HG03378 (cell line): Measurements from ENCODE around the gene HSPA1A.
"Not testable (repeated sequence)": the region's sequence is repeated elsewhere in the genome, so short reads cannot be mapped to it uniquely, and the experiment has no call there.

Experiments used
- ATAC-seq: cut with Tn5 transposase; IDR thresholded peaks from one replicate; pipeline ENCODE4 v1.9.1; 2021; ENCODE audit warnings: mild to moderate bottlenecking, moderate library complexity; ENCODE audit not compliant: unreplicated experiment

Gene HSPA1A

DNA sequence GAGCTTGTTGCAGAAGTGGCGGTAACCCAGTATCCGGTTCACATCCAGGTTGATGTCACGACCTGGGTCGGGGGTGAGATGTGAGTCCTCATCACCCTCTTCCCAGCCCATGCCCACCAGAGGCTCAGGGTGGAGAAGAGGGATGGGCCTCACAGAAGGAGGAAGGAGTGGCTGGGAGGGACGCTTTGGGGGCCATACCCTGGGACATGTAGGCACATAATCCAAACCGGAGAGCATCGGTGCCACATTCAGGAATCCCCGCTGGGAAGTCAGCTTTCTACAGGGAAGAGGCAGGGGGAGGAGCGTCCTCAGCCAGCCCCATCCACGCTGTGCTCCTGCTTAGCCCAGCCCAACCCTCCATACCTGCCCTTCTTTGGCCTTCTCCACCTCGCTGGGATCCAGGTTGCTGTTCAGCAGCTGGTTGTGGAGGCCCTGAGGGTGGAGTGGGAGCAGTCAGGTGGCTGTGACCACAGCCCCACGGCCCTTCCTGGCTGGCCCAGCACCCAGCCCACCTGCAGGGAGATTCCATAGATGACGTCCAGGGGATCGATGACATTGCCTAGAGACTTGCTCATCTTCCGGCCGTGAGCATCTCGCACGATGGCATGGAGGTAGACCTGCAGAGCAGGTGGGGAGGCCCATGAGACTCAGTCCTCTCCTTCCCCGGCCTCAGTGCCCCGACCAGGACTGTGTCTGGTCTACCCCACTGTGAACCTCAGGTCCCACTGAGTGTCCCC, 34.7 kb upstream of the HSPA1A start:
- ATAC-seq: no peak

DNA sequence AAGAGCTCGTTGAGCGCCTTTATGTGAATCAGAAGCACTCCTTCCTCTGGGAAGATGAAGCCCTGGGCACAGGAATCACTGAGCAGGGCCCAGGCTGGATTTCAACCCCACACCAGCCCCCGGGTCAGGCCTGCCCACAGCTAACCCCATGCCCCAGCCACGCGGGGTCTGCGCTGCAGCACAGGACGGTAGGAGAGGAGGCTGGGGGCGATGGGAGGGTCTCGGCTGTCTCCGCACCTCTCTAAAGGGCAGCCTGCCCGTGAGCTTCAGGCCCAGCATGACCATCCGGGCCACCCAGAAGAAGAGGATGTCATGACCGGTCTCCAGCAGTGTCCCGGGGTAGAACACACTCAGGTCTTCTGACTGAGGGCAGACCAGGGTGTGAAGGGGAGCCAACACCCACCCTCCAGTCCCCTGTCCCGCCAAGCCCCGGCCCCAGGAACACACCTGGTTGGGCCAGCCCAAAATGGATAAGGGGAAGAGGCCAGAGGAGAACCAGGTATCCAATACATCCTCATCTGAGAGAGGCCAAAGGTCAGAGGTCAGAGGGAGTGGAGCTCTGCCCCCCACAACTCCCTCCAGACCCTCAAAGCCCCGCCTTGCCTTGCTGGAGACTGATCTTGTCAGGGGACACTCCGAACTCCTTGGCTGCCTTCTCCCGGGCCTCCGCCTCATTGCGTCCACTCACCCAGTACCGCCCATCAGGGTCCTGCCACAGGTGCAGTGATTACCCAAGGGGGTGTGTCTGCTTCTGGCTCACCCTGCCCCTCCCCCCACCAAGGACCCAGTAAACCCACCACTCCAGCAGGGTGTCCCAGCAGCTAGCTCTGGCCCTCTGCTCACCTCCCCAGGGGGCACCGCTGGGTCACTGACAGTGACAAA, 33.9 kb upstream of the HSPA1A start:
- no peak for ATAC-seq

DNA sequence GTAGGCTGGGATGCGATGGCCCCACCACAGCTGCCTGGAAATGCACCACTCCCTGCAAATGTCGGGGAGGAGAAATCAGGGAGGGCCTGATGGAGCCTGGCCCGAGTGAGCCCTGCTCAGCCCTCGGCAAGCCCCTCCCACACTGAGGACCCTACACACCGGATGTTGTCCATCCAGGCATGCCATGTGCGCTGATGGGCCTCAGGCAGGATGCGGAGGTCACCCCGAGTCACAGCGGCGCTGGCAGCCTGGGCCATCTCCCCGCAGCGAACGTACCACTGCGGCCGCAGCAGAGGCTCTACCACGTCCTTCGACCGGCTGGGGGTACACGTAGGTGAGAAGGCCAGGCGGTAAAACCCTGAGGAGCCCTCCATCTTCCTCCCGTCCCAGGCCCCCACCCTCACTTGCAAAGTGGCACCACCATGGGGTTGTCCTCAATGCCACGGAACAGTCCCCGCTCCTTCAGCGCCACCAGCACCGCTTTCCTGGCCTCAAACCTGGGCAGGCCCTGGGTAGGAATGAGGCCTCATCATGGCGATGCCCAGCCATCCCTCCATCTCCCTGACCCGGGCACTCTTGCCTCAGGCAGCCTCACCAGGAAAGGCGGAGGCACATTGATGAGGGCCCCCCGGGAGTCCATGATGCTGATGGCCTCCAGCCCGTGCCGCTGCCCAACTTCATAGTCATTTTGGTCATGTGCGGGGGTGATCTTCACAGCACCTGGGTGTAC, 33.1 kb upstream of the HSPA1A start:
- no peak for ATAC-seq

DNA sequence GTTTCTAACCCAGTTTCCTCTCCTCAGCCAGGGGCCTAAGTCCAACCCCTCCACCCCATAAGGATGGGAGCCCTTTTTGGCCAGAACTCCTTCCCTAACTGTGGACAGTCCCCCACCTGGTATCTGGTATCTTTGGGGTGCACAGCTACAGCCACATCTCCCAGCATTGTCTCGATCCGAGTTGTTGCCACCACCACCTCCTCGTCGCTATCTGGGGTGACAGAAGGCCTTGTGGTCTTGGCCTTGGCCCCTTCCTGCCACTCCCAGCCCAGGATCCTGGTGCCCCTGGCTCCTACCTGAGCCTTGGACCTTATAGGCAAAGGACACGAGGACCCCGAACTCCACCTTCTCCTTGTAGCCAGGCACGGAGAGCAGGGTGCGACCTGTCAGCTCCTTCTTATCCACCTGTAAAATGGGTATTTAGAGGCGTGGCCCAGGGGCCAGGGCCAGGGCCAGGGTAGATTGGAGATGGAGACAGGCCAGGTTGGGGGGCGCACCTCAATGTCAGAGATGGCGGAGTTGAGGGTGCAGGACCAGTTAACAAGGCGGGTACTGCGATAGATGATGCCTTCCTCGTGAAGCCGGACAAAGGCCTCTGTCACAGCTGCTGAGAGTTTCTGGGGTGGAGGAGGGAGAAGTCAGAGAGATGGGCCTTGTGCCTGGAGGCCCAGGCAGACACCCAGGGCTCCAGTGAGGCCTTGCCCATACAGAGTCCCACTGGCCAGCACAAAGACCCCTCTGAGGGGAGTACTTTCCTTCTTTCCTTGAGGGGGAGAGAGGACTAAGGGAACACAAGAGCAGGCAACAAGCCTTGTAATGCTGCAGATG, 31.0 kb upstream of the HSPA1A start:
- ATAC-seq: no peak

DNA sequence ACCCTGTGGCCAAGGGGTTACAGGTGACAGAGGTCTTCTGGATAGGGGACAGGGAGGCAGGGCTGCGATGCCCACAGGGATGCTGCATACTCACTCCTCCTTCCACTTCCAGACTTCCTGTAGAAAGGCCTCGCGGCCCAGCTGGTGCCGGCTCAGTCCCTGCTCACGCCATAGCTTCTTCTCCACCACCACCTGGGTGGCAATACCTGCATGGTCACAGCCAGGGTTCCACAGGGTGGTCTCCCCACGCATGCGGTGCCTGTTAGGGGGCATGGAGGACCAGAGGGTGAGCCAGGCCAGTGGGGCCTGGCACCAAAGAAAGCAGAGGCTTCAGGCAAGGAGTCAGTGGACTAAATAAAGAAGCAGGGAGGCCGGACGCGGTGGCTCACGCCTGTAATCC, 29.9 kb upstream of the HSPA1A start:
- ATAC-seq: no peak

DNA sequence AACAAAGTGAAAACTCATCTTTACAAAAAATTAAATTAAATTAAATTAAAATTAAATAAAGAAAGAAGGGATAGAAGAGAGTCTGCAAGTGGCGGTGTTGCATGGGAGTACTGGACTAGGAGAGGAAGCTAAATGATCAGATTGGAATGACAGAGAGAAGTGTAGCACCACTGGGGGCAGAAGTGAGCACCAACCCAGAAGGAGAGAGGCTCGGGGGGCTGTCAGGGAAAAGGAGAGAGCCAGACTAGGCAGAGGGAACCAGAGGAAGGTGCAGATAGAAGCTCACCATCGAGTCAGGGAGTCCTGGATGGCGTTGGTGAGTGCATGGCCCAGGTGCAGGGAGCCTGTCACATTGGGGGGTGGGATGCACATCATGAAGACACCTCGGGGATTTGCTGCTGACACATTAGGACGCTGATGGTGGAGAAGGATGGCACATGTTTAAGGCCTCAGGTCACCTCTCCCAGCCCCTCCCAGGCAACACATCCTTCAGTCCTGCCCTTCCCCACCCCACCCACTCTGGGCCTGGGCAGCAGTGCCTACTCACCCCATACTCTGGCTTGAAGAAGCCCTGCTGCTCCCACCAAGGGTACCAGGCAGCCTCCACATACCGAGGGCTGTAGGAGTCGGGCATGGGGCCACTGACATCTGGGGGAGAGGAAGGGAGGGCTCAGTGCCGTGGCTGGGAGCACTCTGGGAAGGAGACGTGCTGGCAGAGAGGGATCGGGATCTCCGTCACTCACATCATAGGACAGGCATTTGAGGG, 23.8 kb upstream of the HSPA1A start:
- ATAC-seq: no peak

DNA sequence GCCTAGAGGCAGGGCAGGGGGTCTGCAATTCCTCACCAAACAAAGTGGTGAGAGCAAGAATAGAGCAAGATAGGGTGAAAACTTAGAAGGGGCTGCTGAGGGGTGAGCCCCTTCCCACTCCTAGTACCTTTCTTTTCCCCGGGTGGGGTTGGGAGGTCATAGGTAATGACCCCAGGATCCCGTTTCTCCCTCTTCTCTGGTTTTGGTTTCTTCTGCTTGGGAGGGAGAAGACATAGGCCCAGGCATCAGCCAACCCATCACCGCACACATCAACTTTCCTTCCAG, 23.3 kb upstream of the HSPA1A start:
- ATAC-seq: no peak

DNA sequence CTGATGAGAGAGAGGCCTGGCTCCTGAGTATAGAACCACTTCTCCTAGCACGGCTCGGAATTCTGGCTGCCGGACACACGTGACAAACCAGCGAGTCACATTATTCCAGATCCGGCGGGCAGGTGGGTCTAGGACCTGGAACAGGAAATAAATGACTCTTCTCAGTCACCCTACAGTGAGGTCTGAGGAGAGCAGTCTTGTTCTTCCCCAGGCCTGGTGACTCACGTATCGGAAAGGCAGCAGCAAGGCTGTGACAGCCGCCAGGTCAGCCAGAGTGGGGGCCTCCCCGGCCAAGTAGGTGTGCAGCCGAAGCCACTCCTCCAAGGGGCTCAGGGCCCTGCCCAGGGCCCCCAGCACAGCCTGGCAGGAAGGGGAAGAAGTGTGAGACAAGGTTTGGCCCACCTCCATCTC, 22.6 kb upstream of the HSPA1A start:
- ATAC-seq: no peak

DNA sequence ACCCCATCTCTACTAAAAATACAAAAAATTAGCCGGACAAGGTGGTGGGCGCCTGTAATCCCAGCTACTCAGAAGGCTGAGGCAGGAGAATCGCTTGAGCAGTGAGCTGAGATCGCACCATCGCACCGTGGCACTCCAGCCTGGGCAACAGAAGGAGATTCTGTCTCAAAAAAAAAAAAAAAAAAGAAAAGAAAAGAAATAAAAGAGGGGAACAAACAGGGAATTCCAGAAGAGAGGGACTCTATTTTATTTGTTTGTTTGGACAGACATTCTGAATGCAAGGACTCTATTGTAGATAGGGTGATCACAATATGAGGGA, 21.5 kb upstream of the HSPA1A start:
- ATAC-seq: not testable (repeated sequence)

DNA sequence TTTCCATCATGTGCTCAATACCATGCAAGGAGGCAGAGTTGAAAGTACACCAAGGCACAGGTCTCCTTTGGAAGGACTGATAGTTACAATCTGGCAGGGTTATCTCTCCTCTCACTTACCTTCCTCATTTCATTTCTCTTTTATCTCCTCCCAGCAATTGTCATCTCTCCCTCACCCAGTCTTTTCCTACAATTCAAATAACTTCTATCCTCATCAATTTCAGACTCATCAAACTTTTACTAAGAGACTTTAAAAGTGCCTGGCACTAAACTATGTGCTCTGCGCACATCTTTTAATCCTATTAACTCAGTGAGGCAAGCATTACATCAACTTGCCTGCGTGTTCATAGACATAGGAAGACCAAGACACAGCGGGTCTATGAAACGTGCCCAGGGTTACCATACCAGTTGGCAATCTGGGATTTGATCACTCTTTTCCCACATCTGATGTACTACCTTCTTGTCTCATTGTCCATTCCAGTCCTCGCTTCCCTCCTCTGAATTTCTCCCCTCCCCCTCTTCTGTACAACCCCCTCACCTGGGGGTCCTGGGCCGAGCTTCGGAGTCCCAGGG, 21.0 kb upstream of the HSPA1A start:
- no peak for ATAC-seq

DNA sequence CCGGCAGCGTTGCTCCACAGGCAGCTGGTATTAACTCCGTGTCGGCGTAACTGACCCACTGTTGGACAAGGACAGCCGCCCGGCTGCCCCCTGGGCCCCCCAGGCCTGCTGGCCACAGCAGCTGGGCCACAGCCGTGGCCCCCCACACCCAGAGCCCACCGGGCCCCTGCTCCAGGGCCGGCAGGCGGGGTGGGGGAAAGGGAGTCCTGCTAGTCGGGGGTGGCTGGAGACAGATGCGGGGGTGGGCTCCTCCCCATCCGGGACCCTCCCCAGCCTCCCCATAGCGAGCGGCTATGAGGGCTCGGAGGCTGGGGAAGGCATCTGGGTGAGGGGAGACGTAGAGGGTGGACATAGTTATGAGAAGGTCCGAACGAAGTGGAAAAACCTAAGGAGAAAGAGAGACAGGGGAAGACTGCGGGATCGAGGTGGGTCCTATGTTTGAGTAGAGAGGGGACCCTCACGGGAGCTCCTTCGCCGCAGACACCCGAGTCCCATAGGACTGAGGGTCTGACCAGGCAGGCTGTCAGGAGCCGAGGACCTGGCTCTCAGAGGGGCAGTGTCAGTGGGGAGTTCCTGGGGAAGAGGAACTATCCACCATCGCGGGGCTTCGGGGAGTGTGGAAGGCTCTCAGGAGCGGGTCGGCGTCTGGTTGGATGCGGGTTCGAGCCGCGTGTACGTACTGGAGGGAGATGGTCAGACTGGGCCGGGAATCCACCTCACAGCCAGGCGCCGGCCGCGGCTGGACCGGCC, 20.3 kb upstream of the HSPA1A start:
- ATAC-seq: no peak

DNA sequence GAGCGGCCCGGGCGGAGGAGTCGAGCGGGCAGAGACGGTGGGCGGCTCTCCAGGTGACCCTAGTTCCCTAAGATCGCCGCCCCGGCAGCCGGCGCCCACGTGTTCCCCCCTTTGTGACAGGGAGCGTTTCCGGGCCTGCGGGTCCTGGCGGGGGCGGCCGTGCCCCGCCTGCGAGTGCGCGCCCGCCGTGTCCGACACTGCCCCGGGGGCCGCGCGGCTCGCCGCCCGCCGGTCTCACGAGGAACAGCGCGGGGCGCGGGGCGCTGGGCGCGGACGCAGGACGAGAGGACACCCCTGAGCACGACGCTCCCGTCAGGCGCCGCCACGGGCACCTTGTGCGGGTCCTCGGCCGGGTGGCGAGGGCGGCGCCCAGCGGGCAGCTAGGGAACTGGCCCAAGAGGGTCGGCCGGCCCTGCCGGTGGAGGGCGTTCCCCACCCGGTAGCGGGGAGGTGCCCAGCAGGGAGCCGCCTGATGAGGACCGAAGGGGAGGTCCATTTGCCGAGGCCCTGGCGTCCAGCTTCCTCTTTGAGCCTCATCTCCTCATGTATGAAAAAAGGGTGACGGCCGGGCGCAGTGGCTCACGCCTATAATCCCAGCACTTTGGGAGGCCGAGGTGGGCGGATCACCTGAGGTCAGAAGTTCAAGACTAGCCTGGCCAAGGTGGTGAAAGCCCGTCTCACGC, 19.6 kb upstream of the HSPA1A start, which contains the start of gene VARS1:
Gene VARS1 (minus strand): TSS at position 137 of the 683 bp plus-strand sequence. CDS start 535 bp downstream, outside the sequence.
- ATAC-seq: peak; percentile 45

DNA sequence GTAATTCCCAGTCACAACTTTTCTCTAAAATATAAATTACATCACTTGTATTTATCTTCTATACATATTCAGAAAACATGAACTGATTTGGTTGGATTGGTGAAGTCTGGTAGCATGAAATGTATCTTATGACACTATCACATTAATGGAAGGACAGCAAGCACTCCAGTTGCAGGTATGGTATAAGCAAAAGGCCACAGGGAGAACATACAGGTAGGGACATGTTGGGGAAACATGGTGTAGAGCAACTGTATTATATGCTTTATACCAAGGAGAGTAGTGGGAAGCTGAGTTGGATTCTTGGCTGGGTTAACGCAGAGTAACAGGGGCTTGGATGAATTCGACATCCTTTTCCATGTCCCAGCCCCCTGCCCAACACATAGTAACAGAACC, 18.4 kb upstream of the HSPA1A start:
- no peak for ATAC-seq

DNA sequence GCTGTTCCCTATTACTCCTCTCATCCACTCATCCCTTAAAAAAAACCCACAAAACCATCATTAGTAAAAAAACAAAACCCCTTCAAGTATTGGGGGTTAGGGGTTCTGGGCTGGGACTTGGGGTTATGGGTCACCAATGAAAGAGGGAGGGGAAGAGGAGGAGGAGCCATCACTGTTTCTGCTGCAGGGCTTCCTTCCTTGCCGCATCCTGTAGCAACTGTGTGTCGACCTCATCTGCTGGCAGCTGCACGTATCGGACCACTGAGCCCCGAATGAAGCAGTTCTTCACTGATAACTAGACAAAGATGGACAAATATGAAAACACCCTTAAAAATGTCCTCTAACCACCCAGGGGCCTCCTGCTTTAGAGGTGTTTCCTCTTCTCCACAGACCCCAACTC, 17.8 kb upstream of the HSPA1A start:
- no peak for ATAC-seq

DNA sequence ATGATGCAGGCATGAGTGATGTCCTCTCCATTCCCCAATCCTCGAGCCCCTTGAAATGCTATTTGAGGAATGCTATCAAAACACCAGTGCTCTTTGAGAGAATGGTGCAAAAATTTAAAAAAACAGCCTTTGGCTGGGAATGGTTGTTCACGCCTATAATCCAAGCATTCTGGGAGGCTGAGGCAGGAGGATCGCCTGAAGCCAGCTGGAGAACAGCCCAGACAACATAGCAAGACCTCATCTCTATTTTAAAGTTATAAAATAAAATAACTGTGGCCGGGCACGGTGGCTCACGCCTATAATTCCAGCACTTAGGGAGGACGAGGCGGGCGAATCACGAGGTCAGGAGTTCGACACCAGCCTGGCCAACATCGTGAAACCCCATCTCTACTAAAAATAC, 15.6 kb upstream of the HSPA1A start:
- ATAC-seq: no peak

DNA sequence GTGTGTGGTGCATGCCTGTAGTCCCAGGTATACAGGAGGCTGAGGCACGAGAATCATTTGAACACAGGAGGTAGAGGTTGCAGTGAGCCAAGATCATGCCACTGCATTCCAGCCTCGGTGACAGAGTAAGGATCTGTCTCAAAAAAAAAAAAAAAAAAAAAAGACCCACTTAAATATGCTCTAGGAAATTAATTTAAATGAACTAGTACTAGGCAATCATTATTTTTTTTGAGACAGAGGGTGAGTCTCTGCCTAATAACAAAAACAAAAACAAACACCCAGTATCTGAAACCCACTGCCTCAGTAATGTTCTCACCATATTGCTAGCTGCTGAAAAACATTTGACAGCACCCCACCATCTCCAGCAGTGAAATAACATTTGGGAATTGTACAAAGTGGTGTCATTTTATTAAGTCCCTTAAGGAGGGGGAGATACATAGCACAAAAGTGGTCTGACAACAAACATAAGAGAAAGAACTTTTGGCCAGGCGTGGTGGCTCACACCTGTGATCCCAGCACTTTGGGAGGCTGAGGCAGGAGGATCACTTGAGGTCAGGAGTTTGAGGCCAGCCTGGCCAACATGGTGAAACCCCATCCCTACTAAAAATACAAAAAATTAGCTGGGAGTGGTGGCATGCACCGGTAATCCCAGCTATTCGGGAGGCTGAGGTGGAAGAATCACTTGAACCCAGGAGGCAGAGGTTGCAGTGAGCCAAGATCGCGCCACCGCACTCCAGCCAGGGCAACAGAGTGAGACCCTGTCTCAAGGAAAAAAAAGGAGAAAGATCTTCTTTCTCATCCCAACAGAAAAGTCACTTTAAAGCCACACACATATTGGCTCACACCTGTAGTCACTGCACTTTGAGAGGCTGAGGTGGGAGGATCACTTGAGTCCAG, 14.1 kb upstream of the HSPA1A start:
- ATAC-seq: not testable (repeated sequence)

DNA sequence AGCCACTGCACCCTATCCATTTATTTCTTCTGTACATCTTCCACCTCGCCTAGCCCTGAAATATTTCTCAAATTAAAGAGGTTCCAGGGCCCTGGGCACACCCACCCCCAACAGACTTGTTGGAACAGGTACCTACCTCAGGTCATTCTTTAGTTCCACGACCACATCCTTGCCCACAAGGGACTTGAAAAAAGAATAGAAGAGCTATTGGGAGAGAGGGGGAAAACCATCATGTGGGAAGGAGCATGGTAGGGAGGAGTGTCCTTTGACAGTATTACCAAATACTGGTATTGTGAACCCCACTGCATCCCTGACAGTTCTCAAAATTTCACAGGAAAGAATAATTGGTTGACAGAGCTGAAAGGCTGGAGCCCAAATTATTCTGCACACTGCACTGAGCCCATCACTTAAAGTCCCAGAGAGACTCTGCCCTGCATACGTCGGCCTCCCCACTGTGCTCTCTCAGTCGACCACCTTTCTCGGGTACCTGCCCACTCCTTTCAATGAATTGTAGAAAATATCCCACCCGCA, 9.3 kb upstream of the HSPA1A start:
- no peak for ATAC-seq
